Ishikawa (cell line): ENCODE measurements around the gene CKAP2.

Source experiments
- CEBPB ChIP-seq: IDR thresholded peaks from 2 replicates; pipeline ENCODE4 v1.6.1; 2012
- CREB1 ChIP-seq: IDR thresholded peaks from 2 replicates; pipeline ENCODE4 v1.6.1; 2012; ENCODE audit warnings: low read depth
- EGR1 ChIP-seq: IDR thresholded peaks from 2 replicates; pipeline ENCODE4 v1.6.1; 2012
- EP300 ChIP-seq: IDR thresholded peaks from 2 replicates; pipeline ENCODE4 v1.6.1; 2012; ENCODE audit warnings: borderline replicate concordance
- FOXM1 ChIP-seq: IDR thresholded peaks from 2 replicates; pipeline ENCODE4 v1.6.1; 2012; ENCODE audit warnings: low read depth, borderline replicate concordance
- MAX ChIP-seq: IDR thresholded peaks from 2 replicates; pipeline ENCODE4 v1.6.1; 2012
- NFIC ChIP-seq: IDR thresholded peaks from 2 replicates; pipeline ENCODE4 v1.6.1; 2012
- RAD21 ChIP-seq: IDR thresholded peaks from 2 replicates; pipeline ENCODE4 v1.6.1; 2012; ENCODE audit warnings: low read depth
- REST ChIP-seq: IDR thresholded peaks from 2 replicates; pipeline ENCODE4 v1.6.1; 2012; ENCODE audit warnings: low read depth, mild to moderate bottlenecking
- TAF1 ChIP-seq: IDR thresholded peaks from 2 replicates; pipeline ENCODE4 v1.6.1; 2012; ENCODE audit warnings: low read depth, mild to moderate bottlenecking
- TCF12 ChIP-seq: IDR thresholded peaks from 2 replicates; pipeline ENCODE4 v1.6.1; 2012; ENCODE audit warnings: low read depth
- TEAD4 ChIP-seq: IDR thresholded peaks from 2 replicates; pipeline ENCODE4 v1.6.1; 2012
- USF1 ChIP-seq: IDR thresholded peaks from 2 replicates; pipeline ENCODE4 v1.6.1; 2012
- YY1 ChIP-seq: IDR thresholded peaks from 2 replicates; pipeline ENCODE4 v1.6.1; 2012; ENCODE audit warnings: low read depth
- ZBTB7A ChIP-seq: IDR thresholded peaks from 2 replicates; pipeline ENCODE4 v1.6.1; 2012; ENCODE audit warnings: low read depth

The CKAP2 gene

GRCh38 chr13:52446265-52446664, 9.0 kb upstream of the CKAP2 start:
- TF ChIP-seq EP300 (no peak), FOXM1 (no peak)

- TF ChIP-seq TEAD4, result no peak
- TF ChIP-seq MAX, result no peak
- TF ChIP-seq RAD21, result no peak
- TF ChIP-seq YY1, result no peak
- TF ChIP-seq ZBTB7A, result no peak
- TF ChIP-seq FOXM1, result no peak
- TF ChIP-seq EGR1, result no peak
- no peak for TF ChIP-seq USF1
- TF ChIP-seq NFIC, result no peak
- TF ChIP-seq CREB1, result no peak
Observed at GRCh38 chr13:52447354-52447753, 7.9 kb upstream of the CKAP2 start.

- TF ChIP-seq FOXM1, result no peak
- no peak for TF ChIP-seq NFIC
- TF ChIP-seq TAF1, result no peak
- TF ChIP-seq RAD21, result no peak
- TF ChIP-seq CEBPB, result no peak
- TF ChIP-seq REST, result no peak
- no peak for TF ChIP-seq MAX
- TF ChIP-seq ZBTB7A, result no peak
- TF ChIP-seq CREB1, result no peak
- no peak for TF ChIP-seq TEAD4
- TF ChIP-seq EGR1, result no peak
- TF ChIP-seq TCF12, result no peak
- no peak for TF ChIP-seq EP300
- TF ChIP-seq USF1, result no peak
- no peak for TF ChIP-seq YY1
Observed at GRCh38 chr13:52447815-52448552, 7.3 kb upstream of the CKAP2 start.

GRCh38 chr13:52449331-52450011, 5.8 kb upstream of the CKAP2 start:
- 0 out of 2 replicates have a peak, but pooled peaks have one; percentile 3 for TF ChIP-seq TAF1
- no peak for TF ChIP-seq USF1

- TF ChIP-seq REST (no peak), FOXM1 (no peak), ZBTB7A (peak; percentile 75; the same call in 1 of the 2 replicates), CEBPB (no peak), USF1 (peak; percentile 35; the same call in 1 of the 2 replicates), YY1 (peak; percentile 83), TAF1 (peak; percentile 37), MAX (peak; percentile 77), RAD21 (peak; percentile 72), EP300 (0 out of 2 replicates have a peak, but pooled peaks have one; percentile 30), NFIC (peak; percentile 91), TCF12 (peak; percentile 22; the same call in 1 of the 2 replicates)
Observed at GRCh38 chr13:52450012-52450792, 5.1 kb upstream of the CKAP2 start, which contains the start of gene VPS36. VPS36 (minus strand) TSS chr13:52450634; CDS start chr13:52450594, 40 bp downstream.
